Measurements from ENCODE around the gene STARD13. TPM values are rescaled to one million over a fixed set of nuclear protein-coding genes. Genes with fewer than 3 reads are reported as not detected.

The STARD13 gene
- total RNA-seq, 1 donor from 2014 or later, result 8.9 TPM

DNA sequence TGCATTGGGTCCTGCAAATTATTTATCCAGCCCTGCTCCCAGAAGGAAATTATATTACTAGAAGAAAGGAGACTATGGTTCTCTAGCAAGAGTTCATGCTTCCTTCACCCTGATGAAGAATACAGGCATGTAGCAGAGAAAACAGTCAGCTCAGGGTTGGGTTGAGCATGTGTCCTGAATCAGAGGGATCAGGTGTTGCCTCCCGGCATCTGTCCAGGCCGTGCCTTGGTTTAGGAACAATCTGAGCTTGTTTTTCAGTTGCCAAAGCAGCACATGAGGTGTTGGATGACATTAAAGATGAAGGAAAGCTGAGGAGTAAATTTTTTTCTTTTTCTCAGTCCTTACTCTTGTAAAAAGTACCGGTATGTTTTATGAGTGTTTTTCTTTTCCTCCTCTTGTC, 207.3 kb downstream of the STARD13 start:
- no peak overlapping the region for H3K4me3 ChIP-seq (ENCODE audit: low read depth, low read length)
- DNase-seq (ENCODE audit: low read depth), result no peak
- TF ChIP-seq, protein P1, sequence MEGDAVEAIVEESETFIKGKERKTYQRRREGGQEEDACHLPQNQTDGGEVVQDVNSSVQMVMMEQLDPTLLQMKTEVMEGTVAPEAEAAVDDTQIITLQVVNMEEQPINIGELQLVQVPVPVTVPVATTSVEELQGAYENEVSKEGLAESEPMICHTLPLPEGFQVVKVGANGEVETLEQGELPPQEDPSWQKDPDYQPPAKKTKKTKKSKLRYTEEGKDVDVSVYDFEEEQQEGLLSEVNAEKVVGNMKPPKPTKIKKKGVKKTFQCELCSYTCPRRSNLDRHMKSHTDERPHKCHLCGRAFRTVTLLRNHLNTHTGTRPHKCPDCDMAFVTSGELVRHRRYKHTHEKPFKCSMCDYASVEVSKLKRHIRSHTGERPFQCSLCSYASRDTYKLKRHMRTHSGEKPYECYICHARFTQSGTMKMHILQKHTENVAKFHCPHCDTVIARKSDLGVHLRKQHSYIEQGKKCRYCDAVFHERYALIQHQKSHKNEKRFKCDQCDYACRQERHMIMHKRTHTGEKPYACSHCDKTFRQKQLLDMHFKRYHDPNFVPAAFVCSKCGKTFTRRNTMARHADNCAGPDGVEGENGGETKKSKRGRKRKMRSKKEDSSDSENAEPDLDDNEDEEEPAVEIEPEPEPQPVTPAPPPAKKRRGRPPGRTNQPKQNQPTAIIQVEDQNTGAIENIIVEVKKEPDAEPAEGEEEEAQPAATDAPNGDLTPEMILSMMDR (conservative IDR thresholded peaks at IDR 0.05; ENCODE audit: low read depth, low read length), result no peak

DNA sequence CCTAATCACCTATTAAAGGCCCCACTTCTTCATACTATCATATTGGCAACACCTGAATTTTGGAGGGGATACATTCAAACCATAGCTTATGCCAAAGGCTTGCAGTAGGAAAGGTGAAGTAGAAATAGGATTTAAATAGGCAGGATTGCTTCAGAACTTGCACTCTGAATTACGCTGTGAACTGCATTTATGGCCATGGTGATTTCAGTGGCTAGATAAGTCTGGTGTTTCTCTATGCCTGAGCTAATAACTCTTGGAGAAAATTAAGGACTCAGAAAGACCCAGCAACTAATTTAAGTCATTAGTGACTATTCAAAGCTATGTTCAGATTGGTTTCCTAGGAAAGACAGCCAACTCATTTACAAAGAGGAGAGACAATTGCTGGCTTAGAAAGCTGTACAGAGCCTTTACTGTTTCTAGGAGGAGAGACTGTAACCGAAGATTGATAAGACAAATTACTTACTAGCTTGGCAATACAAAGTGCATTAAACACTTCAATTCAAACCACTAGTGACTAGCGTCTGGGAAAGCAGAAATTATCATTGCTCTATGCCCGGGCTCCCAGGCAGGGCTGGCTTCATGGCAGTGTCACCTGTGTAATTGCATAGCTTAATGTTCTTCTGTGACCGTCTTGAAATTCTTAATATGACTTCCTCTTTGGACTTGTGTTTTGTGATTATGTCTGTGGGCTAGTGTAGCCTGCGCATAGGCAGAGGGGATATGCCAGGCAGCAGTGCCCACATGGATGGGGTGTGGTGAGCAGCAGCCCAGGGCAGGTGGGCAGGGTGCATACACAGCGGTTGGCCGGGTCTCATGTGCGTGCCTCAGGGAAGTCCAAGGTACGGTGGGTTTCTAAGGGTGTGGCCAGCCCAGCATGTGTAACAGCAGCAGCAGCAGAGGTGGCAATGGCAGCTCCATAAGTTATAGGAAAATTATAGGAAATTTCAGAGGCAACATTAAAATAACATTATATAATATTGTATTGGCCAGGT, 209.3 kb downstream of the STARD13 start:
- no peak for DNase-seq (ENCODE audit: low read depth)
- TF ChIP-seq, protein P1 (conservative IDR thresholded peaks at IDR 0.05; ENCODE audit: low read depth, low read length), result no peak
- H3K4me3 ChIP-seq (ENCODE audit: low read depth, low read length), result no peak overlapping the region

DNA sequence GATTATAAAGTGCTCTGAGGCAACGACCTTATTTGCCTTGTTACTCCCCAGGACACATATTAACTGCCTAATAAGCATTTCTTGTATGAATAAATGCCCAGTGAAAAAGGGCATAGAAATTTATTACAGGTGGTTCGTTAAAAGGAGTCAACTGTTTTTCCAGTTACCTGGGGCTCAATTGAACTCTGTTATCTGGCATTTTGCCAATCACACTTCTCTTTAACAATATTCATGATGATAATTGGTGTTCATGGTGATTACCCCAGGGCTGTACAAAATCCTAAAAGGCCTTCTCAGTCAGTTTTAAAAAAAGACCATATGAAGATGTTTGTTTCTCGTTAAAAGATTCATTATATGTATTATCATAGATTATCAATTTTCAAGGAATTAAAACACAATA, 212.2 kb downstream of the STARD13 start:
- TF ChIP-seq, protein P1 (conservative IDR thresholded peaks at IDR 0.05; ENCODE audit: low read depth, low read length), result no peak
- DNase-seq (ENCODE audit: low read depth), result no peak
- H3K4me3 ChIP-seq (ENCODE audit: low read depth, low read length), result no peak overlapping the region

DNA sequence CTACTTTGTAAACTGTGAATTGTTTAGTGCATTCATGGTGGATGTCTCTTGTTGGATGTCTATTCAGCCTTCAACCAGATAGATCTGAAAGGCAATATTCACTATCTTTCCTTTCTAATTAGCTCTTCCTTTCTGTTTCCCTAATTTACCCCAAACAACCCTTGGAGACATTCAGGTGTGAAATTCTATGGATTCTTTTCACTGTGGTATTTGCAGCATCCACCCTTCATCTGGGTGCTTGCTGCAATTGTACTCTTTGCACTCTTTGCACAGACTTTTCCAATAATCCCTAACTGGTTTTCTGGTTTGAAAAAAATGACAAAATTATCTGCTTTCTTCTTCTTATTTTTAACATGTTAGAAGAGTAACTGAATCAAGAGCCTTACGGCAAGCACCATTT, 212.8 kb downstream of the STARD13 start:
- DNase-seq (ENCODE audit: low read depth), result no peak
- TF ChIP-seq, protein P1 (conservative IDR thresholded peaks at IDR 0.05; ENCODE audit: low read depth, low read length), result no peak
- H3K4me3 ChIP-seq (ENCODE audit: low read depth, low read length), result no peak overlapping the region

- DNase-seq (ENCODE audit: low read depth), result no peak
- TF ChIP-seq, protein P1 (conservative IDR thresholded peaks at IDR 0.05; ENCODE audit: low read depth, low read length), result no peak
- H3K4me3 ChIP-seq (ENCODE audit: low read depth, low read length), result no peak overlapping the region
Observed at GRCh38 chr13:33072282-33072681, 213.3 kb downstream of the STARD13 start.

DNA sequence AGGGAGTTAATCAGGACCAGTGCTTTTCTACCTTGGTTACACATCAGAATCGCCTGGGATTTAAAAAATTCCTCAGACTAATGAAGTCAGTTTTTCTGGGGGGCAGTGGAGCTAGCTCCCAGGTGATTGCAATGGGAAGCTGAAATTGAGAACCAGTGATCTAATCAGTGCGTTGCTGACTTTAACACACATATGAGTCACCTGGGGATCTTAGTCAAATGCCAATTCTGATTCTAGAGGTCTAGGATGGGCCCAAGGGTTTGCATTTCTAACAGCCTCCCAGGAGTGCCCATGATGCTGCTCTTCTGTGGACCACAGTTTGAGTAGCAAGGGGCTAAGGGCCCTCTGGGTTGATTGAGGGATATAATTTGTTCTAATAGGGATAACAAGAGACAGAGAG, 214.8 kb downstream of the STARD13 start:
- DNase-seq (ENCODE audit: low read depth), result no peak
- no peak overlapping the region for H3K4me3 ChIP-seq (ENCODE audit: low read depth, low read length)
- TF ChIP-seq, protein P1 (conservative IDR thresholded peaks at IDR 0.05; ENCODE audit: low read depth, low read length), result no peak

Data from epithelial cell of proximal tubule (primary cell).